NCI-H2171 treated with DMSO at 0.1 percent for 48 hours (cell line): Measurements from ENCODE around the gene GABRB1.
A peak's percentile ranks its signal among the peaks of the same experiment; 100 is the strongest.

Experiments used
- DNase-seq: peaks from one replicate; lab custom pipeline; 2025; lab: John Stamatoyannopoulos, UW

Gene GABRB1

GRCh38 chr4:47049347-47049746, 18.0 kb downstream of the GABRB1 start:
- DNase-seq, result no peak

GRCh38 chr4:47050761-47051725, 19.7 kb downstream of the GABRB1 start:
- DNase-seq, result peak; percentile 32

GRCh38 chr4:47053485-47053884, 22.1 kb downstream of the GABRB1 start:
- DNase-seq, result no peak

DNA sequence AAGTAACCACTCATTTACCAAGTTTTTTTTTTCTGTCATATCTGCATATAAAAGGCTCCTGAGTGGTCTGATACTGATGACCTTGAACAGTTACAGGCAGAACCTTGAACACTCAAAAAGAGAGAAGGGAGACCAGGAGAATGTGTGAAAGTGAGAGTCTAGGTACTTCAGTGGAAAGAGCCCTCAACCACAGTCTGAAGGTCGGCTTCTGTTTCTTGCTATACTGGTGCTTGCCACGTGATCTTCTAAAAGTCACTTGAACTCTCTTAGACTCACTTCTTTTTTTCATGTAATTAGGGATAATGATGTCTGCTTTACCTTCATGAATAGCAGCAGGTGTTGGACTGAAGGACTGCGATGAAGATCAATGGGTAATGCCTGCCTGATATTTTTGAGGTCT, 22.8 kb downstream of the GABRB1 start:
- no peak for DNase-seq

- no peak for DNase-seq
These were observed 26.6 kb downstream of the GABRB1 start for GRCh38 chr4:47057991-47058390.

GRCh38 chr4:47060561-47060960, 29.2 kb downstream of the GABRB1 start:
- no peak for DNase-seq

GRCh38 chr4:47061435-47061834, 30.1 kb downstream of the GABRB1 start:
- no peak for DNase-seq

DNA sequence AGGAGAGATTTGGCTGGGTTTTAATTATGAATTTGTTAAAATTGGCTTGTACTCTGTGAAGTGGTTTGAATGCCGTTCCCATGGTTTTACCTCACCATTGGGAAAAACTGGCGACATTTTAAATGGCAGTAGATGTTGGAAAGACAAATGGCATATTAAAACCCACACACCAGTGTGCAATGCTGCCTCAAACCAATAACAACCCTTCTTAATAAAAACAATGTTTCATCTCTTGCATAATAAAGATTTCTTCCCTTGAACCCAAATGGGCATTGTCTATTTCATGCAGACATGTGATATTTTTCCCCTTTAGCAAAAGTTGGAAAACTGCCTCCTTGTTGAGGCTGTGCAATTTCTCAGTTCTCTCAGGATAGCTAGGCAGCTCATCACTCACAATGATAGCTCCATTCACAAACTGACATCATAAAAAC, 33.7 kb downstream of the GABRB1 start:
- no peak for DNase-seq

- DNase-seq, result no peak
These were observed 37.6 kb downstream of the GABRB1 start for GRCh38 chr4:47068986-47069385.

GRCh38 chr4:47071901-47072341, 40.6 kb downstream of the GABRB1 start:
- DNase-seq, result no peak

- DNase-seq, result no peak
These were observed 42.3 kb downstream of the GABRB1 start for GRCh38 chr4:47073647-47074046.

DNA sequence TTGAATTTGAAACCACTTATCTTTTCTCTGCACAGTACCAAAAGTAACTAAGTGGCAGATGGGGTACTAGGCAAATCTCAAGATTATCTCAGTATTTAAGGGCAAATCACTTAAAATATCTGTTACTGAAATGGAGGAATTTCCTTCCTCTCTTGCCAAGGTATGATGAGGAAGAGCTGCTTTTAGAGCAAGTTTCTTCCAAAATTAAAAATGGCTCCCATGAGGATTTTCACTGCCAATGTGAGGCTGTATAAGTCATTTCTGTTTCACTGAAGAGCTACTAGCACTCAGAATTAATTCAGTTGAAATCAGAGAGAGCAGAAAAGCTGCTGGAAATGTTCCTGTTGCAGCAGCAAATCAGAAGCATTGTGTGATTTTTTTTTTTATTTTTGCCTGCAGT, 43.4 kb downstream of the GABRB1 start:
- DNase-seq, result no peak

DNA sequence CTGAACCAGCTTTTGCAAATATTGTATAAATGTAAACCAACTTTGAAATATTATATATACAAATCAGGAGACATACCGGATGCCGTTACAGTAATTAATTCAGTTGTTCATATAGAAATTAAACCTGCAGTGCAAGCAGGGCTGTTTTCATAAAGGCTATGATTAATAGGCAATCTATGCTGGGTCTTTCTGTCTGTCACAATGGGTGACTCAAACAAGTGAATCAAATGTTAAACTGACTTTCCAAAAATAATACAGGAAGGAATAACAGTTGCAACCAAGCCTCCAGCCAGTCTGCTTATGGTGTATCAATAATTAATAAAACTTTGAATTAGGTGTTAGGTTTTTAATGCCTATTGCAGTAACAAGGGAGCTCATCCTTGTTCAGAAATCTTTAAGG, 43.9 kb downstream of the GABRB1 start:
- DNase-seq, result no peak

DNA sequence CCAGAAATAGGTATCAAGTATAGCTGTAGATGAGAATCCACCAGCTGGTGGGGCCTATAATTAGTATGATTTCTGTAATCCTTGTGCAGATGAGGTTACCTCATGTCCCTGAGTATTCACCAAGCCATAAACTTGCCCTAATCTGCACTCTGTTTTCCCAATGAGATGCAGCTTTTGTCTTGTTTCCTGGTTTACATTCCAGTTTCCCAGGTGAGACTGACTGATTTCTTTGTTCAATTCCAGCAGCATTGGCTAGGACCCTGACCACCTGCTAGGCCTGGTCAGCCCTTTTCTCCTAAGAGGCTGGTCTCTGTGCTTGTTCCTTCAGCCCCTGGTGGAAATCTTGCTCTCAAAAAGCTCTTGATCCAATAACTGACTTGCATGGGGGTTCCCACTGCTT, 44.6 kb downstream of the GABRB1 start:
- DNase-seq, result peak; percentile 33

- peak; percentile 22 for DNase-seq
These were observed 52.7 kb downstream of the GABRB1 start for GRCh38 chr4:47084111-47084510.

DNA sequence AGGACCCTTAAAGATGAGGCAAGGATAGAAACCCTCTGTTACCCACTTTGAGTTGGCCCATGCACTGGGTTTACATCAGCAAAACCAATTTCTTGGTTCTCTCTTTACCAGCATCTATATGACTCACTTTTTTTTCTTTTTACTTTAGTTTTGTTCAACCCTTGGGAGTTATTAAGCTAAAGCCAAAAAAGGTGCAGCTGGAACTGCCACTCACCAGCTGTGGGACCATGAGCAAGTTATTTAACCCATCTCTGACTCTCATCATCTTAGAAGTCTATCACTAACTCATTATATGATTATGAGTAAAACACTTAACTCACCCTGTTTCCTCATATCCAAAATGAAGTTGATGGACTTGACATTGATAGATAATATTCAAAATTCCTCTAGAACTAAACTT, 53.4 kb downstream of the GABRB1 start:
- no peak for DNase-seq

GRCh38 chr4:47088298-47088697, 56.9 kb downstream of the GABRB1 start:
- DNase-seq, result no peak

GRCh38 chr4:47095884-47096283, 64.5 kb downstream of the GABRB1 start:
- no peak for DNase-seq

- DNase-seq, result no peak
These were observed 70.1 kb downstream of the GABRB1 start for GRCh38 chr4:47101453-47101852.

DNA sequence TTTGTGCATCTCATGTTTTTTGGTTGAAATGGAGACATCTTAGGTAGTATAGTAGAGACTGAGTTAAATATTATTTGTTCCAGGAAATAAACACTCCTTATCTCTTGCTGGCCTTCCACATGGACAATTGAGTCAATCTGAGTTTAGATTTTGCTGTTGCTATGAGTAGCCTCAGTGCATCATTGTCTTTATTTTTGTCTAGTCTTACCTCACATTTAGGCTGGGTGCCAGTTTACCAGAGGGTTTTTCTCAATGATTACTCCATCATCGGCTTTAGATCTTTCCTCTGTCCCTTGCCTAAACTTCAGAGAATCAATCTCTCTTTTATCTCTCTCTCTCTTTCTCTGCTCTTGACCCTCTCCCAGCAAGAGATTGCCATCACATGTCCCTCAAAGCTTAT, 73.6 kb downstream of the GABRB1 start:
- DNase-seq, result no peak

- no peak for DNase-seq
These were observed 75.2 kb downstream of the GABRB1 start for GRCh38 chr4:47106561-47106960.

- no peak for DNase-seq
These were observed 78.0 kb downstream of the GABRB1 start for GRCh38 chr4:47109379-47109778.

GRCh38 chr4:47110546-47111132, 79.3 kb downstream of the GABRB1 start:
- DNase-seq, result no peak
